NCI-H524 (cell line): ENCODE data around the gene GUCA1A.
"Not testable (repeated sequence)": the region's sequence is repeated elsewhere in the genome, so short reads cannot be mapped to it uniquely, and the experiment has no call there.

Experiments
- DNase-seq, 2 experiments: peaks; one replicate each; lab custom pipeline; 2025; lab: John Stamatoyannopoulos, UW

Gene GUCA1A

GRCh38 chr6:42210551-42210950 is 37.4 kb downstream of the GUCA1A start:
- DNase-seq, result no peak

DNA sequence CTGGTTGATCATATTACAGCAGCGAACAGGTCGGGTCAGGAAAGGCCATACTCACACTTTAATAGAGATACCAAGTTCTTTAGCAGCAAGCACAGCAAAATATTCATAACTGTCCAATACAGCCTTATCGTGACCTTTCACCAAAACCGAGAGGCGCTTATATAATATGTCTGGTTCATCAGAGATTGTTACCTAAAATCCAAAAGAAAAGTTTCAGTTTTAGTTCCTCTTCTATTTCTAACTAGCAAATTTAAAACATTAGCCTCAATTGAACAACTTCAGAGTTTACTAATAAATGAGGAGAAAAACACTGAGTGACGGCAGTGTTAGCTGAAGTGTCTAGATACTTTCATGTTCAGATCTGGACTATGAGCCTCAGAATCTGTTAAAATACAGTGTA is 38.6 kb downstream of the GUCA1A start:
- no peak for DNase-seq

DNA sequence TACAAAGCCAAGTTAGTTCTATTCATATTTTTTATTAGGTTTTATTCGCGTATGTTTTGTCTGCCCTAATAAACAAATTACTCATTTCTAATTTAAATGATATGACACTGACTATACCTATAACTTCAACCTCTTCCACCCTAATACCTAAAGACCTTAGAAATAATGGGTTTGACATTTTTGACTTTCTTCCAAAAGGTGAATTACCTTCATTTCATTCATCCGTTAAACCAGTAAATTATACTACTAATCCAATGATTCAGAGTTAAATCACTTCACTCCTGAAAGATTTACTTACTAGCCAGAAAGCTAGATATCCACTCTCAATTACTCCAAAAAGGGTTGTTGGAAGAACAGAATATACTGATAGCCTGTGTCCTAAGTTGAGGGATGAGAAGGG is 39.3 kb downstream of the GUCA1A start:
- DNase-seq, result no peak

DNA sequence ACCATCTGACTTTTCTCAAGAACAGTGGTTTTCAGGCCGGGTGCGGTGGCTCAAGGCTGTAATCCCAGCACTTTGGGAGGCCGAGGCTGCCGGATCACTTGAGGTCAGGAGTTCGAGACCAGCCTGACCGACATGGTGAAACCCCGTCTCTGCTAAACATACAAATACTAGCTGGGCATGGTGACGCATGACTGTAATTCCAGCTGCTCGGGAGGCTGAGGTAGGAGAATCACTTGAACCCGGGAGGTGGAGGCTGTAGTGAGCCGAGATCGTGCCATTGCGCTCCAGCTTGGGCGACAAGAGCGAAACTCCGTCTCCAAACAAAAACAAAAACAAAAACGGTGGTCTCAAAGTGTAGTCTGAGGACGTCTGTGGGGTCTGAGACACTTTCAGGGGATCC is 43.3 kb downstream of the GUCA1A start:
- DNase-seq, result not testable (repeated sequence)

DNA sequence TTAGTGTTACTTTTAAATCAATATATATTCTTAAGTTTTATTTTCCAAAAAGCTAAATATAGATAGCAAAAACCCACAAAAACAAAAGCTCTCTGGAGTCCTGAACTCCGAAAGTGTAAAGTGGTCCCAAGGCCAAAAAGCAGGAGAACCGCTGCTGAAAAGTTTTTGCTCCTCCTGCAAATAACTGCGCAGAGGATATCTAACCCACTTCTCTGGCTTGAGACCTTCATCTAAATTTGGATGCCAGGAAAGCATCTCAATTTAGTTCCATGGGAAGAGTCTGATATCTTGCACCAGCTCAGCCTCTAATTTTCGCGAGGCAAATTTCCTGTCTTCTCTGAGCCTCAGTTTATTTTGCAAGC is 44.0 kb downstream of the GUCA1A start:
- DNase-seq, result no peak

GRCh38 chr6:42217519-42218367 is 44.6 kb downstream of the GUCA1A start, which contains the start of gene MRPS10:
MRPS10 (minus strand) TSS chr6:42217861; CDS start chr6:42217849, 12 bp downstream.
- DNase-seq, result peak; percentile 85 to 96

- DNase-seq, result no peak
These were observed 47.6 kb downstream of the GUCA1A start for GRCh38 chr6:42220807-42221206.

- DNase-seq, result no peak
These were observed 48.4 kb downstream of the GUCA1A start for GRCh38 chr6:42221546-42221945.

- no peak for DNase-seq
These were observed 49.3 kb downstream of the GUCA1A start for GRCh38 chr6:42222448-42222847.

DNA sequence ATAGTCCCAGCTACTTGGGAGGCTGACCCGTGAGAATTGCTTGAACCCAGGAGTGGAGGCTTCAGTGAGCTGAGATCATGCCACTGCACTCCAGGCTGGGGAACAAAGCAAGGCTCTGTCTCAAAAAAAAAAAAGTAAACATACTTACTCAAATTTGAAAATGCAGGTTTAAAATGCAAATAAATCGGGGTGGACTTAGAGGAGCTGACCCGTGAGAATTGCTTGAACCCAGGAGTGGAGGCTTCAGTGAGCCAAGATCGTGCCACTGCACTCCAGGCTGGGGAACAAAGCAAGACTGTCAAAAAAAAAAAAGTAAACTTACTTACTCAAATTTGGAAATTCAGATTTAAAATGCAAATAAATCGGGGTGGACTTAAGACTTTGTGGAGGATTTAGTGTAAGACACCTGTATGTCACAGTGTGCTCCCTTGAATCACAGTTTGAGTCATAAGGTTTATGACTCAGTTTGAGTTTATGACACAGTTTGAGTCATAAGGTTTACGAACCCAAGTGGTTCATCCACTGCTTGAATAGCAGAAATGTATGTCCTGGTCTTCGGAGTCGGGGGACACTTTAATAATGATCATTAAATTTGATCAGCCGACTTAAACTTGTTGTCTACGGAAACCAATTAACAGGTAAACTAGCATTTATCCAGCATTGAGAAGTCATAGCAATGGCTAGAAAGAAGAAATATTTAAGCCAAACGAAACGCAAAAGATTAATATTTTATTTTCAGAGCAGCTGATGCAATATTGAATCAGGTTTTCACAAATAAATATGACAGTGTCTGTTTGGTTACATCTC is 51.3 kb downstream of the GUCA1A start:
- no peak for DNase-seq

GRCh38 chr6:42225029-42225339 is 51.8 kb downstream of the GUCA1A start:
- no peak for DNase-seq

- no peak for DNase-seq
These were observed 52.3 kb downstream of the GUCA1A start for GRCh38 chr6:42225419-42225818.

GRCh38 chr6:42226161-42226611 is 53.0 kb downstream of the GUCA1A start:
- no peak for DNase-seq

DNA sequence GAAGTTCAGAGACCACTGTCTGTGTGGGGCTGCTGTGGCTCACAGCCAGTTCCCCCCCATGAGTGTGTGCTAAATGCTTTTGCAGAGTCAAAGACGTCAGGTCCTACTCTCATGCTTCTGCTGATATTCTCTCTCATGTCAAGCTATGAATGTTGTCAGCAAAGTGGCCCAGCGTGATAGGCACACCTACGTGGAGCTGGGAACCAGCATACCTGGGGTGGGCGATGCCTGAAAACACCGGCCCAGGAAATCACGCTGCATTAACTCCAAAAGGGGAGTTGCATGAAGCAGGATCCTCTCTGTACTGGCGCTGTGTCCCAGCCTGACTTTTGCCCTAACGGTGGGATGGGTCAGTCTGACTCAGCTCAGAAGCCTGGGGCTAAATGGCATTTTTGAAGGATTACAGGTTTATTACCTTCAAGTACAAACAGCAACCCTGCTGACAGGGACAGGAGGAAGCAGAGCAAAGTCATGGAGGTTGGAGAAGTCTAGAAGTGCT is 53.5 kb downstream of the GUCA1A start:
- DNase-seq, result no peak

DNA sequence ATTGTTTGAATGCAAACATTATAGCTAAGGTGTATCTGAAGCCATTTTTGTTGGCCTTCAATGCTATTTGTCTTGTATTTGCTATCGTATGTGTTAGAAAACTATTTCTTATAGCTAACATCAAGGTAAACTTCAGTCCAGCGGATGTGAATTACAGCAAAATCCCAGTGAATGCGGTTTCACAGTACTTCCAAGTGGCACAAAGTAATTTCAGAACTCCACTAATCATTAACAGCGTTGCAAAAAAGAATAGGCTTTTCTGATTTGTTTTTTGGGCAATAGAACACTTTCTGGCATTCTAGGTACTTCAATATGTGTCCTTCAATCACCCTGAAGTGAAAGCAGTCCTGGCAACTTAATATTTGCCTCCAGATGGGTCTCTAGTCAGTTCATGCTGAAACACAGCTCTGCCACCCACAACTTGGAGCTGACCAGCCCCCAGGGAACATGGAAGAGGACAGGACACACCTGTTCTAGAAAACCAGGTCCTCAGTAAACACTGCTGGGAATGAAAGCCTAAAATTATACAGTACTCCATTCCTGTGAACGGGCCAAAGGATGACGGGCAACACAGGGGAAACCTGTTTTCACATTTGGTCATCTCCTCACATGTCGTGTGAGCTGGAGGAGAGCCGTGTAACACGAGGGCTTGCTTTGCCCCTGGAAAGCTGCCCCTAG is 54.1 kb downstream of the GUCA1A start:
- no peak for DNase-seq

GRCh38 chr6:42228305-42228704 is 55.1 kb downstream of the GUCA1A start:
- no peak for DNase-seq
